Stimulated activated CD8-positive, alpha-beta memory T cell treated with anti-CD3 and anti-CD28 coated beads, Interleukin-7, amount 100 ng/mL, for 1 hour (primary cell): ENCODE results near the gene EFCAB12.

ENCODE experiments used
- DNase-seq, 2 donors: peaks; one replicate each; pipeline ENCODE4 v3.0.0-alpha.2; 2020; ENCODE audit warnings: low read depth in 2 of 2

Gene EFCAB12

DNA sequence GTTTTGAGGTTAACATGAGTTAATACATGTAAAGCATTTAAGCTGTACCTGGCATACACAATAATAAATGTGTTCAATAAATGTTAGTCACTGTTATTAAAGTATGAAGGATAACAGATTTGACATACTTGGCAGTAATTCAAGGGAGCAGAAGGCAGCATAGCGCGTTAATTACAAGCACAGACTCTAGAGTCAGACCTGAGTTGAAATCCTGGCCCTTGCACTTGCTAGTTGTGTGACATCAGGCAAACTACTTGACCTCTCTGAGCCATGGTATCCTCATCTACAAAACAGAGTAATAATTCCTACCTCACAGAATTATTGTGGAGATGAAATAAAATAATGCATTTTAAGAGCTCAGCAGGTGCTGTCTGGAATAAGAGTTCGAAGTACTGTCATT lies 17.0 kb upstream of the EFCAB12 start:
- DNase-seq: no peak

DNA sequence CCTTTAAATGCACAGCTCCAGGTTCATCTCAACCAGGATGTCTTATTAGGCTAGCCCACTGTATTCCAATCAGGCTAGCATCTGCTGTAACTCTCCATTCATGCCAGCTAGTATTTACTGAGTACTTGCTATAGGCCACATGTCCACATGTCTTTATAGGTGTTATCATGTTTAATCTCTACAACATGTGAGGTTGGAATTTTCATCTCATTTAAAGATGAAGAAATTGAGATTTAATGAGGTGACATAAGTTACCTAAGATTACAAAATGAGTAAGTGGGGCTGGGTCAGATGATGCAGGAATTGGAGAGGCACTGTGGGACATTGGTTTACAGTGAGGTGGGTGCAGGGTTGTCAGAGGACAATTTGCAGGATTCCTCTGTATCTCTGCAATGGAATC lies 14.5 kb upstream of the EFCAB12 start:
- no peak for DNase-seq

GRCh38 chr3:129442486-129442885 lies 14.1 kb upstream of the EFCAB12 start:
- DNase-seq: no peak

GRCh38 chr3:129441782-129442181 lies 13.3 kb upstream of the EFCAB12 start:
- DNase-seq: no peak

- DNase-seq: no peak
These were observed 12.8 kb upstream of the EFCAB12 start for GRCh38 chr3:129441215-129441614.

DNA sequence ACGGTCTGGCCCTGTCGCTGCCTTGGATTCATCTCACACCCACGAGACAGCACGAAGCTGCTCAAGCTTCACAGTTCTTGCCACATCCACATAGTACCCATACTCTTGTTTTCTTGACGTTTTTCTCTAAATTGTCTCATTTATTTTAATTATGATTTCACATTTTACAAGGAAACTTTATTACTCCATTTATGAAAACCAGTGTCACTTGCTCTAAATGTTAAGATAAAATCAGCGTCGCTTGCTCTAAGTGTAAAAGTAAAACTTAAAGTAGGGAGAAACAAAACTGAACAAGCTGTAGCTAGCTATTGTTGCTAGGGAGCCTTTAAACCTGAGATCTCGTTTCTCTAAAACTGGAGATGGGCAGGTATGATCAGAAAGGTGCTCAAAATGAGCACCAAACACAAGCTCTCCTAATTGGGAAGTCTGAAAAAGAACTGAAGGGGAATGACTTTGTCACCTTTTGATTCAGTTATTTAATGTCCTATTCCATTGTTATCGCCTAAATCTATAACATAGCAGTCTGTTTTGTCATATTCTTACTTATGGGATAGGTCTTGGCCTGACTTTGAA lies 12.3 kb upstream of the EFCAB12 start:
- DNase-seq: no peak

DNA sequence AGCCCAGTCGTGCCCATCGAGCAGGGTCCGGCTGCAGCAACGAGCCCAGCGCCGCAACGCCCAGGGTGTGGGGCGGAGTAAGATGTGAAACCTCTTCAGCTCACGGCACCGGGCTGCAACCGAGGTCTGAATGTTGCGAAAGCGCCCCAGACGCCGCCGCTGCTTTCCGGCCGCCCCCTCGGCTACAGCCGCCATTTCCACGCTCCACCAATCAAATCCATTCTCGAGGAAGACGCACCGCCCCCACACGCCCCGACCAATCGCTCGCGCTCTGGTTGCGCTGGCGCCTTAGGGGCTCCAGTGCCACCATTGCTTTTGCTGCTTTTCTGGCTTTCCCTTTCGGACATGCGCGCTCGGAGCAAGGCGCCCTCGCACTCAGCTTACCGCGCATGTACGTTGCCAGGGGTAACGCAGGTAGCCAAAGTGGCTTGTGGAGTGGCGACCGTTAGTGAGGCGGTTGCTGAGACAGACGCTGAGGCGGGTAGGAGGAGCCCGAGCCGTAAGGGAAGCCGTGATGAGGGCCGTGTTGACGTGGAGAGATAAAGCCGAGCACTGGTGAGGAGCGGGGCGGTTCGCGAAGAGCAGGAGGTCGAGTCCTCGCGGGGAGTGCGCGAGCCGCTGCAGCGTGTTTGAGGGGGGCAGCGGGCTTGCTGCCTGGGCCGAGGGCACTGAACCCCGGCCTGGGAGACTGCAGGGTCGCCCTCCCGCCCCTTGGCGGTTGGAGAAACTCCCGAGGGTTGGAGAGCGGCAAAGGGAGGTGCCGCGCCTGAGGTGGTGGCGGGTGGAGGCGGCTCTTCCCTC lies 11.6 kb upstream of the EFCAB12 start, which contains the start of the genes IFT122 and MBD4:
TSS of gene IFT122 (plus strand) at position 408 of the 801 bp plus-strand sequence. CDS start at position 515, 107 bp downstream.
TSS of gene MBD4 (minus strand) at position 132 of the 801 bp plus-strand sequence. CDS start at position 17, 115 bp downstream.
- peak; percentile 95 to 96 for DNase-seq

- DNase-seq: peak in 1 of 2 donors; percentile 5
These were observed 10.9 kb upstream of the EFCAB12 start for GRCh38 chr3:129439226-129439816.

- no peak for DNase-seq
These were observed 6.9 kb upstream of the EFCAB12 start for GRCh38 chr3:129435367-129435766.

- no peak for DNase-seq
These were observed 5.7 kb upstream of the EFCAB12 start for GRCh38 chr3:129434140-129434539.

DNA sequence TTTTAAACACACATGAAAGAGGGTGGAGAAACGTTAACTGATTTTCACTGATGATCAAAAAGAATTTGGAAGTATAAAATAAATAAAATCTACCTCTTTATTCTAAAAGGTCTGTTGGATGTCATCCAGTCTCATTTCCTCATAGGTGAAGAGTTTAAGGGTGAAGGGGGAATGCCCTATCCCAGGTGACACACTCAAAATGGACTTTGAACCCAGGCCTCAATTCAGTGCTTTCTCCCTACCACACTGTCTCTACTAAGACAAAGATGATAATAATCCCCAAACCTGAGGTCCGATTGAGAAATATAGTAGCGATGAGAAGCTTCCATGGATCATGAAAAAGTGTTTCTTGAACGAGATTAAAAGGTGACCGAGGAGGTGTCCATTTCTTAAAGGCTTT lies 5.1 kb upstream of the EFCAB12 start:
- no peak for DNase-seq

DNA sequence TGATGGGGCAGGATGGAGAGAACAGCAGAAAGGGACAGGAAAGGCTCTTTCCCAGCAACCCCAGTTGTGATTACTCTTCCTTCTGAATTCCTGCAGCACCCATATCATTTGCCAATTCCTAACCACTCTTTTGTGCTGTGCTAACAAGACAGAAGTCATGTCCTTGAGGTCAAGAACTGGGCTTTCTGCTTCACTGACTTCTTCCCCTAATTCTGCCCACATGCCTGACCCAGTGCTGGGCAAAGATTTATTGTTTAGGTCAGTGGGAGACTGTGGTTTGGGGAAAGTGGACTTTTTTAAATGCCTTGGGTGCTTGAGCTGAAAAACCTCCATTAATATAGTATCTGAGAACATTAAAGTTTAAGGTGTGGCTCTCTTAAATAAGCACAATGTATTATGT lies 4.2 kb upstream of the EFCAB12 start:
- no peak for DNase-seq

- DNase-seq: no peak
These were observed 3.6 kb upstream of the EFCAB12 start for GRCh38 chr3:129432036-129432435.

GRCh38 chr3:129429602-129430001 lies 1.2 kb upstream of the EFCAB12 start:
- no peak for DNase-seq

GRCh38 chr3:129429080-129429451 lies 630 bp upstream of the EFCAB12 start:
- DNase-seq: no peak

GRCh38 chr3:129428007-129428375 lies 445 bp downstream of the EFCAB12 start:
- DNase-seq: no peak

- DNase-seq: no peak
These were observed 2.8 kb downstream of the EFCAB12 start for GRCh38 chr3:129425619-129426018.

GRCh38 chr3:129425213-129425612 lies 3.2 kb downstream of the EFCAB12 start:
- DNase-seq: no peak

DNA sequence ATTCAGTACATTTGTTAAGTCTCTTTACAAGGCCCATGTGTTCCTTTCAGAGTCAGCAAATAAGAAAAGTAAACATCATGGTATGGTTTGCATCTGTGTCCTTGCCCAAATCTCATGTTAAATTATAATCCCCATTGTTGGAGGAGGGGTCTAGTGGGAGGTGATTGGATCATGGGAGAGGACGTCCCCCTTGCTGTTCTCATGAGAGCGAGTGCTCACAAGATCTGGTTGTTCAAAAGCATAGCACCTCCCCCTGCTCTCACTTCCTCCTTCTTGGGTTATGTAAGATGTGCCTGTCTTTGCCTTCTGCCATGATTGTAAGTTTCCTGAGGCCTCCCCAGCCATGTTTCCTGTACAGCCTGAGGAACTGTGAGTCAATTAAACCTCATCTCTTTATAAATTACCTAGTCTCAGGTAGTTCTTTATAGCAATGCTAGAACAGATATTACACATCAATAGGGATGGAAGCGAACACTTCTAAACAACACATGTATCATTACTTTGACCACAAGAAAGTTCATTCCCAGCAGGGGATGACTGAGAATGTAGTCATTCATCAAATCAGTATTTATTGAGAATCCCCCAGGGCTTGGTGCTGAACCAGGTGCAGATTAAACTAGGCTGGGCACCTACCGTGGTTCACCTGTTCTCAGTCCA lies 4.1 kb downstream of the EFCAB12 start:
- no peak for DNase-seq

DNA sequence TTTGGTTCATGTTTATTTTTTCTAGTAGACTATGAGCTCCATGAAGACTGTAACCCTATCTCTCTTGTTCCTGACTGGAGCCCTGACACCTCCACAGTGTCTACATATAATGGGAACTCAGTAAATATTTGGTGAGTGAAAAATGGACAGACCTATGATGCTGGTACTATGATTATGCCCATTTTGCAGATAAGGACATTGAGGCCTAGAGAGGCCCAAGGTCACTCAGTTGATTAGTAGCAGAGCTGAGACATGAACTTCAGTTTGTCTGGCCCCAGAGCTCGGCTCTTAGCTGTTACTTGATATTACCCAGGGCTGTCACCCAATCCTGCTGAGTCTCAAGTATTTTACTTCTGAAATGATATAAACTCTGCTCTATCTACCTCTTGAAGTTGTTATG lies 5.5 kb downstream of the EFCAB12 start:
- no peak for DNase-seq

- no peak for DNase-seq
These were observed 6.3 kb downstream of the EFCAB12 start for GRCh38 chr3:129421988-129422745.
